MM.1S (cell line): ENCODE data around the gene RASD2.

Experiments
- DNase-seq: peaks from one replicate; pipeline ENCODE4 v3.0.0-alpha.2; 2015
- H2AFZ ChIP-seq: fragments of 300-600 bp; sonication (generic); 2 replicates; pipeline ENCODE4 v1.6.0; 2016; ENCODE audit warnings: antibody characterized with exemption, low read length
- H3F3A ChIP-seq: fragments of 300-600 bp; sonication (generic); 2 replicates; pipeline ENCODE4 v1.6.1; 2016; ENCODE audit warnings: mild to moderate bottlenecking, antibody characterized with exemption, low read length, moderate library complexity, mixed read lengths; ENCODE audit not compliant: insufficient read depth
- H3K27ac ChIP-seq: fragments of 300-600 bp; sonication (generic); 2 replicates; pipeline ENCODE4 v1.5.1; 2016; ENCODE audit warnings: mild to moderate bottlenecking, low read length
- H3K27me3 ChIP-seq: fragments of 300-600 bp; sonication (generic); replicated peaks from 2 replicates; pipeline ENCODE4 v1.6.0; 2016; ENCODE audit warnings: low read length; ENCODE audit not compliant: insufficient read depth
- H3K36me3 ChIP-seq: fragments of 300-600 bp; sonication (generic); replicated peaks from 2 replicates; pipeline ENCODE4 v1.6.1; 2016; ENCODE audit warnings: mild to moderate bottlenecking, low read length, mixed read lengths; ENCODE audit not compliant: insufficient read depth
- H3K4me1 ChIP-seq: fragments of 300-600 bp; sonication (generic); 2 replicates; pipeline ENCODE4 v1.6.1; 2016; ENCODE audit warnings: low read length, mixed read lengths
- H3K4me2 ChIP-seq: fragments of 300-600 bp; sonication (generic); 2 replicates; pipeline ENCODE4 v1.6.0; 2016; ENCODE audit warnings: low read depth, low read length
- H3K4me3 ChIP-seq: fragments of 300-600 bp; sonication (generic); 2 replicates; pipeline ENCODE4 v1.5.1; 2016; ENCODE audit warnings: low read length, mixed read lengths
- H3K79me2 ChIP-seq: fragments of 300-600 bp; sonication (generic); 2 replicates; pipeline ENCODE4 v1.6.1; 2016; ENCODE audit warnings: mixed run types, low read length, mixed read lengths
- H3K9ac ChIP-seq: fragments of 300-600 bp; sonication (generic); 2 replicates; pipeline ENCODE4 v1.6.1; 2016; ENCODE audit warnings: low read length, mixed read lengths
- H3K9me2 ChIP-seq: fragments of 300-600 bp; sonication (generic); replicated peaks from 2 replicates; pipeline ENCODE4 v1.6.1; 2016; ENCODE audit warnings: mild to moderate bottlenecking, low read length, mixed read lengths; ENCODE audit not compliant: insufficient read depth
- H3K9me3 ChIP-seq: fragments of 300-600 bp; sonication (generic); replicated peaks from 2 replicates; pipeline ENCODE4 v1.6.1; 2016; ENCODE audit warnings: mild to moderate bottlenecking, low read length, mixed read lengths; ENCODE audit not compliant: insufficient read depth
- H4K20me1 ChIP-seq: fragments of 300-600 bp; sonication (generic); 2 replicates; pipeline ENCODE4 v1.6.1; 2016; ENCODE audit warnings: mild to moderate bottlenecking, low read length, moderate library complexity, mixed read lengths; ENCODE audit not compliant: insufficient read depth
- CTCF ChIP-seq: fragments of 300-600 bp; sonication (generic); IDR thresholded peaks from 2 replicates; pipeline ENCODE4 v1.5.1; 2016; ENCODE audit warnings: antibody characterized with exemption, low read length, mixed read lengths
- EZH2 ChIP-seq: fragments of 300-600 bp; sonication (generic); optimal IDR thresholded peaks from 2 replicates; pipeline ENCODE3; 2017; ENCODE audit warnings: low read depth, mild to moderate bottlenecking, antibody characterized with exemption, low read length, mixed read lengths
- EZH2phosphoT487 ChIP-seq: fragments of 300-600 bp; sonication (generic); IDR thresholded peaks from 2 replicates; pipeline ENCODE4 v1.6.1; 2018; ENCODE audit warnings: antibody characterized with exemption, low read length

RASD2 gene

GRCh38 chr22:35563211-35563610 lies 22.6 kb downstream of the RASD2 start:
- Histone ChIP-seq H3K4me2 (no peak overlapping the region), H3F3A (no peaks in the 10 kb centered on the region; the same call in 1 of the 2 replicates), H3K27me3 (peaks cover 3% of the 10 kb centered on the region), H3K4me1 (peaks cover 5% of the 10 kb centered on the region), H3K79me2 (no peaks in the 10 kb centered on the region), H4K20me1 (no peaks in the 10 kb centered on the region), H3K9me2 (no peaks in the 10 kb centered on the region), H3K4me3 (no peak overlapping the region), H3K9me3 (no peaks in the 10 kb centered on the region), H3K36me3 (no peaks in the 10 kb centered on the region), H3K27ac (no peak overlapping the region), H3K9ac (no peak overlapping the region), H2AFZ (no peak overlapping the region)
- DNase-seq = no peak
- TF ChIP-seq EZH2phosphoT487 = no peak
- TF ChIP-seq CTCF = no peak
- no peak for TF ChIP-seq EZH2

GRCh38 chr22:35564975-35565867 lies 24.6 kb downstream of the RASD2 start:
- Histone ChIP-seq H3K27me3 (peaks cover 3% of the 10 kb centered on the region), H3K27ac (no peak overlapping the region), H3K4me2 (no peak overlapping the region), H3K4me1 (no peaks in the 10 kb centered on the region), H3K4me3 (no peak overlapping the region), H3K36me3 (no peaks in the 10 kb centered on the region), H3K9me2 (no peaks in the 10 kb centered on the region), H3K9ac (no peak overlapping the region), H2AFZ (no peak overlapping the region), H4K20me1 (no peaks in the 10 kb centered on the region), H3K79me2 (no peaks in the 10 kb centered on the region), H3F3A (no peaks in the 10 kb centered on the region), H3K9me3 (no peaks in the 10 kb centered on the region)
- no peak for TF ChIP-seq CTCF
- TF ChIP-seq EZH2phosphoT487 = no peak
- no peak for TF ChIP-seq EZH2
- no peak for DNase-seq

- H3K9me3 ChIP-seq = no peaks in the 10 kb centered on the region
- peaks cover 3% of the 10 kb centered on the region for H3K27me3 ChIP-seq
- DNase-seq = no peak
- no peaks in the 10 kb centered on the region for H3K79me2 ChIP-seq
- H3K4me3 ChIP-seq = no peak overlapping the region
- H3K4me1 ChIP-seq = no peaks in the 10 kb centered on the region
- no peaks in the 10 kb centered on the region for H3K9me2 ChIP-seq
- H3K27ac ChIP-seq = no peak overlapping the region
- no peaks in the 10 kb centered on the region for H3K36me3 ChIP-seq
- no peak overlapping the region for H2AFZ ChIP-seq
- no peaks in the 10 kb centered on the region for H4K20me1 ChIP-seq
- H3F3A ChIP-seq = no peaks in the 10 kb centered on the region
- TF ChIP-seq EZH2 (no peak), CTCF (no peak), EZH2phosphoT487 (no peak)
- no peak overlapping the region for H3K9ac ChIP-seq
- no peak overlapping the region for H3K4me2 ChIP-seq
Observed at GRCh38 chr22:35567351-35568141, 26.9 kb downstream of the RASD2 start.
